ENCODE measurements around the gene RAB6A. TPM values are rescaled to one million over a fixed set of nuclear protein-coding genes. Genes with fewer than 3 reads are reported as not detected.
A peak's percentile ranks its signal among the peaks of the same experiment; 100 is the strongest.

The RAB6A gene
- total RNA-seq, 1 experiment from 2014 or later, result 63.4 TPM

DNA sequence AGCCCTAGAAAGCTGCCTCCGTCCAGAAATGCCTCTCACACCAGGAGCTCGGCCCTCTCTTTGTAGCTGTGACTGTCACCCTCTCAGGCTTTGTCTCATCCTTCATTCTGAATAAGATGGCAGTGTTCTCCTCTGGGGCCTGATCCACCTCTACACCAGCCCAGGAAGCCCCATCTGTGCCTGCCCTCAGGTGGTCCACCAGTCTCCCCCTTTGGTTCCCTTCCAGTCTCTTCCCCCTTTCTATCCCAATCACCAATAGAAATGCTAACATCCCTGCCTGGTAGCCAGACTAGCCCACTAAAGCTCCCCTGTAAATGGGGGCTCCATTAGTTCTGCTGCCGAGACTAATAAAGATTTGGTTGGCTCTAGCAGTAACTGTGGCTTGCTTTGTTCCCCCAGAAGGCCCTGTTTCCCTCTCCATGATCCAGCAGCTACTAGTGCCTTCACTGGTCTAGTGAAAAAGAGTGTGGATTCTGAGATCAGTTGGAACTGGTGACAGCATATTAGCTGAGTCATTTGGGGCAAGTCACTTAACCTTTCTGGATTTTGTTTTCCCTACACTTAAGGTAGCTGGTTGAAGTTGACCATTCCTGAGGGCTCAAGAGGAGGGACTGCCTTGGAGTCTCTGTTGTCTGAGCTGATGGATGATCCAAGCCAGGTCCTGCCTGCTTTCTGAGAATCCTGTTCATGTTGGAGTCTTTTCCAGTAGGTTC, 98.3 kb downstream of the RAB6A start:
- H3K4me3 ChIP-seq (ENCODE audit: insufficient read depth, low read depth, low read length), result no peak overlapping the region
- DNase-seq, result peak; percentile 22
- peaks cover 29% of the 10 kb centered on the region for H3K27me3 ChIP-seq (ENCODE audit: control insufficient read depth, insufficient read depth, low read length)
- H3K36me3 ChIP-seq (replicated peaks; ENCODE audit: control insufficient read depth, insufficient read depth, low read length), result no peaks in the 10 kb centered on the region

DNA sequence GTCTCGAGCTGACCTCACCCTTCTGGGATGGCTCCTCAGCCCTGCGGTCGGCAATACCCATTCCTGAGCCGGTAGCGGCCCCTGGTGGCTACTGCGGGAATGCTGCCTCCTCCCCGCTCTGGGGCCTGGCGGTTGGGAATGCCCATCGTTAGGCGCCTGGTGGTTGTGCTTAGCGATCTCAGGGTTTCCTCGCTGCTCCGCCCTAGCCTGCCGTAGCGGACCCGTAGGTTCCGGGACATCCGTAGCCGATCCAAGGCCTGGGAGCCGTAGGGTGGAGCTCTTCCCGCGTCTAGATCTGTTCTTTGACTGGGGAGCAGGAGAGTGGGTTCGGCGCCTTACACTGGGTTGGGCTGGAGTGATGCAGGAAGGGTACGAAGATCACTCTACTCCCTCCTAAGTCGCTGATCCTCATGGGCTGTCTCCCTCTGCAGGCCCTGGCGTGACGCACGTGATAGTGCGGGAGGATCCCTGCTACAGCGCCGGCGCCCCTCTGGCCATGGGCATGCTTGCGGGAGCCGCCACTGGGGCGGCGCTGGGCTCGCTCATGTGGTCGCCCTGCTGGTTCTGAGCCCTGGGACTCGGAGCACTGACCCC, 99.7 kb downstream of the RAB6A start:
- Histone ChIP-seq H3K4me3 (ENCODE audit: insufficient read depth, low read depth, low read length) (peak overlapping the region; percentile 45), H3K36me3 (replicated peaks; ENCODE audit: control insufficient read depth, insufficient read depth, low read length) (no peaks in the 10 kb centered on the region), H3K27me3 (ENCODE audit: control insufficient read depth, insufficient read depth, low read length) (peaks cover 30% of the 10 kb centered on the region)
- DNase-seq, result peak; percentile 99

- no peak for DNase-seq
- H3K36me3 ChIP-seq (replicated peaks; ENCODE audit: control insufficient read depth, insufficient read depth, low read length), result no peaks in the 10 kb centered on the region
- H3K4me3 ChIP-seq (ENCODE audit: insufficient read depth, low read depth, low read length), result peak overlapping the region; percentile 16; the same call in 1 of the 2 replicates
- peaks cover 30% of the 10 kb centered on the region for H3K27me3 ChIP-seq (ENCODE audit: control insufficient read depth, insufficient read depth, low read length)
Observed at GRCh38 chr11:73660497-73661034, 100.3 kb downstream of the RAB6A start.

- DNase-seq, result no peak
- no peak overlapping the region for H3K4me3 ChIP-seq (ENCODE audit: insufficient read depth, low read depth, low read length)
- H3K27me3 ChIP-seq (ENCODE audit: control insufficient read depth, insufficient read depth, low read length), result peaks cover 30% of the 10 kb centered on the region
- H3K36me3 ChIP-seq (replicated peaks; ENCODE audit: control insufficient read depth, insufficient read depth, low read length), result no peaks in the 10 kb centered on the region
Observed at GRCh38 chr11:73659961-73660360, 100.9 kb downstream of the RAB6A start.

DNA sequence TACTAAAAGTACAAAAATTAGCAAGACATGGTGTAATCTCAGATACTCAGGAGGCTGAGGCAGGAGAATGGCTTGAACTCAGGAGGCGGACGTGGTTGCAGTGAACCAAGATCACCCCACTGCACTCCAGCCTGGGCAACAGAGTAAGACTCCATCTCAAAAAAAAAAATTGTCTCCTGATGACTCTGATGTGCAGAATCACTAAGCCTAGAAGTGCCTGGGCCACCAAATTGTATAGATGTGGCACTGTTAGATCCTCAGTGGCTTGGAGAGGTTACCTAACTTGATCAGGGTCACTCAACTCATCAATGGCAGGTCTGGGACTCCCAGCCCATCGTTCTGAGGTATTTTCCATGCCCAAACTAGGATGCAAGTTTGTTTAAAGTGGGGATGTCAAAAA, 103.9 kb downstream of the RAB6A start:
- peak; percentile 9 for DNase-seq
- no peak overlapping the region for H3K4me3 ChIP-seq (ENCODE audit: insufficient read depth, low read depth, low read length)
- no peaks in the 10 kb centered on the region for H3K36me3 ChIP-seq (replicated peaks; ENCODE audit: control insufficient read depth, insufficient read depth, low read length)

DNA sequence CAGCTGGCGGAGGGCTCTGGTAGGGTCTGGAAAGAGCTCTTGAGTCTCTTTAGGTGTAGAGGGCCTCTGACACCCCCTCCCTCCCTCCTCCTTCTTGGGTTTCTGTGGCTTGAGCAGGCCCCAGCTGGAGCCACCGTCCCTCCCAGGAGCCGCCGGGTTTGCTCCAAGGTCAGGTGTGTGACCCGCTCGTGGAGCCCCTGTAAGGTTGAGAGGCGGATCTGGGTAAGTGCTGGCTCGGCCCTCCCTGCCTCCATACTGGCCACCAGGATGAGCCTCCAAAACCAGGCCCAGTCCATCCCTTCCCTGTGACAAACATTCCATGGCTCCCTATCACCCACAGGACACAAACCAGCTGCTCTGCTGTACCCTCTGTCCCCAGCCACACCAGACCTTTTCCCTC, 105.2 kb downstream of the RAB6A start:
- peaks cover 24% of the 10 kb centered on the region for H3K27me3 ChIP-seq (ENCODE audit: control insufficient read depth, insufficient read depth, low read length)
- H3K36me3 ChIP-seq (replicated peaks; ENCODE audit: control insufficient read depth, insufficient read depth, low read length), result no peaks in the 10 kb centered on the region
- DNase-seq, result peak; percentile 29
- no peak overlapping the region for H3K4me3 ChIP-seq (ENCODE audit: insufficient read depth, low read depth, low read length)

More for the DNA sequence above, 103.9 kb downstream of the RAB6A start:
- H3K27me3 ChIP-seq (ENCODE audit: control insufficient read depth, insufficient read depth, low read length), result peaks cover 31% of the 10 kb centered on the region

- Histone ChIP-seq H3K36me3 (replicated peaks; ENCODE audit: control insufficient read depth, insufficient read depth, low read length) (no peaks in the 10 kb centered on the region), H3K4me3 (ENCODE audit: insufficient read depth, low read depth, low read length) (no peak overlapping the region), H3K27me3 (ENCODE audit: control insufficient read depth, insufficient read depth, low read length) (peaks cover 17% of the 10 kb centered on the region)
- peak; percentile 17 for DNase-seq
Observed at GRCh38 chr11:73654482-73655021, 106.3 kb downstream of the RAB6A start.

DNA sequence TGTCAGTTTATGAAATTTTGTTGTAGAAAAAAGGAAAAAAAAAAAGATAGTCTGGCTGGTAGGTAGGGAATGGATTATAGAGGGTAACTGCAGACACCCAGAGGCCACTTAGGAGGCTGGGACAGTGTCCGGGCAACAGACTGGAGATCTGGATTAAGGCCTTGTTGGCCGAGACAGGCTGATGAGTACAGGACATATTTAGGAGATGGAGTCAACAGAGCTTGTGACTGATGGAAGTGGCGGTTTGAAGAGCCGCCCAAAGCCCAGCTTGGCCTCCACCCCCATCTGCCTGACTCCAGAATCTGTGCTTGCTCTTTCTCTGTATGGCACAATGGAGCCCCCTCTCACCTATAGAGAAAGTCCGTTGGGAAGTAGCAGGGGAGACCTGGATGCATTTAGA, 106.9 kb downstream of the RAB6A start:
- Histone ChIP-seq H3K36me3 (replicated peaks; ENCODE audit: control insufficient read depth, insufficient read depth, low read length) (no peaks in the 10 kb centered on the region), H3K4me3 (ENCODE audit: insufficient read depth, low read depth, low read length) (no peak overlapping the region), H3K27me3 (ENCODE audit: control insufficient read depth, insufficient read depth, low read length) (peaks cover 13% of the 10 kb centered on the region; the same call in 1 of the 2 replicates)
- peak; percentile 12 for DNase-seq

- H3K27me3 ChIP-seq (ENCODE audit: control insufficient read depth, insufficient read depth, low read length), result peaks cover 16% of the 10 kb centered on the region; the same call in 1 of the 2 replicates
- no peaks in the 10 kb centered on the region for H3K36me3 ChIP-seq (replicated peaks; ENCODE audit: control insufficient read depth, insufficient read depth, low read length)
- no peak for DNase-seq
- H3K4me3 ChIP-seq (ENCODE audit: insufficient read depth, low read depth, low read length), result no peak overlapping the region
Observed at GRCh38 chr11:73652856-73653559, 107.9 kb downstream of the RAB6A start.

DNA sequence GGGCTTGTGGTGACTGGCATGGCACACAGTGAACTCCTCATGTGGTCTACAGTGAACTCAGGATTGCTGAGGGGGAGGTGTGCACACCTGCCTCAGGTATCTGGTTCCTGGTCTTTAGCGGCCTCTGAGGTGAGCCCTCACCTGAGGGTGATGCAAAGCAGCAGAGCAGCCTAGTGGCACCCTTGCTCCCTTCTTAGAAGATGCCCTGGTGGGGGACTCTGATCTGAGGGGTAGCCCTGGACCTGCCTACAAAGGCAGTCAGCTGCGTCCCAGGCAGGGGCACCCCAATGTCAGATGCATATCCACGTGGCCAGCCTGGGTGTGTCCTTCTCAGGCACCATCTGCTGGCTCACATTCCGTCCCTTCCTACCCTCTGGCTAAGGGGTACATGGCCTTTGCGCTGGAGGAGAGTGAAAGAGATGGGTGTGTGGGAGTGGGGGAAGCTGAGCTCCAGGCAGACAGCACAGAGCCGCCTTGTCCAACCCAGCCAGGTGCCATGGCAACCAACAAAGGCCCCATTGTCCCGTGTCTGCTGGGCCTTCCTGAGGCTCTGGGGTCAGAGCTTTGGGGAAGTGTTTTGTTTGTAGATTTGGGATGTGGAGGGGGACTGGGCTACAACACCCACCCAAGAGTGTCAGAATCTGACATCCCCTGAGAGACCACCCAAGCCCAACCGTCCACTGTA, 108.7 kb downstream of the RAB6A start:
- Histone ChIP-seq H3K36me3 (replicated peaks; ENCODE audit: control insufficient read depth, insufficient read depth, low read length) (no peaks in the 10 kb centered on the region), H3K4me3 (ENCODE audit: insufficient read depth, low read depth, low read length) (no peak overlapping the region), H3K27me3 (ENCODE audit: control insufficient read depth, insufficient read depth, low read length) (peaks cover 15% of the 10 kb centered on the region; the same call in 1 of the 2 replicates)
- DNase-seq, result peak; percentile 75

DNA sequence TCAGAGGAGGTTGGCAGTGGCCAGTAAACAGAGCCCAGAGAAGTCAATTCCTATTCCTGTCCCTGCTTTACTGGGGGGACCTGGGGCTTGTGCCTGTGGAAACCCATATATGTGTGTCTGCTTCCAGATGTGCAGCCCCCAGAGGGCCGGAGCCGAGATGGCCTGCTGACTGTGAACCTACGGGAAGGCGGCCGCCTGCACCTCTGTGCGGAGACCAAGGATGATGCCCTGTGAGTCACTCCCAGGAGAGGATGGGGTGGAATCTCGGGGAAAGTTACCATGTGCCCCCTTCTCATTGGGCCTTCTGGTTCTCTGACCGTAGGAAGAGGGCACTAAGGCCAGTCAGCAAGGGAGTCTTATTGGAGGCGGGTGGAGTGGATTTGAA, 109.2 kb downstream of the RAB6A start:
- Histone ChIP-seq H3K27me3 (ENCODE audit: control insufficient read depth, insufficient read depth, low read length) (peaks cover 16% of the 10 kb centered on the region; the same call in 1 of the 2 replicates), H3K4me3 (ENCODE audit: insufficient read depth, low read depth, low read length) (no peak overlapping the region), H3K36me3 (replicated peaks; ENCODE audit: control insufficient read depth, insufficient read depth, low read length) (no peaks in the 10 kb centered on the region)
- DNase-seq, result no peak

DNA sequence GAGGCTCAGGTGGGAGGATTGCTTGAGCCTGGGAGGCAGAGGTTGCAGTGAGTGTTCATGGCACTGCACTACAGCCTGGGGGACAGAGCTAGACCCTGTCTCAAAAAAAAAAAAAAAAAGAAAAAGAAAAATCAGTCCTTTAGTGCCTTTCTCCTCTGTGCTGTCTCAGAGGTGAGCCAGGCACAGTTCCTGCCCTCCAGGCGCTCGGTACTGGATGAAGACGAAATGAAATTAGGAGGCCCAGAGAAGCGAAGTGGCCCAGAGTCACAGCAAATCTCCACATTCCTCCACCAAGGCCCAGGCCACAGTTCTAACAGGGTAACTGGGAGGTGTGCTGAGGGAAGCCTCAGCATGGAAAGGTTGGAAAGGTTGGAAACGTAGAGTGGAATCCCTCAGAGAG, 109.6 kb downstream of the RAB6A start:
- peaks cover 20% of the 10 kb centered on the region for H3K27me3 ChIP-seq (ENCODE audit: control insufficient read depth, insufficient read depth, low read length)
- H3K36me3 ChIP-seq (replicated peaks; ENCODE audit: control insufficient read depth, insufficient read depth, low read length), result no peaks in the 10 kb centered on the region
- H3K4me3 ChIP-seq (ENCODE audit: insufficient read depth, low read depth, low read length), result no peak overlapping the region
- peak; percentile 19 for DNase-seq

GRCh38 chr11:73650400-73650799, 110.5 kb downstream of the RAB6A start:
- no peaks in the 10 kb centered on the region for H3K36me3 ChIP-seq (replicated peaks; ENCODE audit: control insufficient read depth, insufficient read depth, low read length)
- peaks cover 29% of the 10 kb centered on the region for H3K27me3 ChIP-seq (ENCODE audit: control insufficient read depth, insufficient read depth, low read length)
- no peak overlapping the region for H3K4me3 ChIP-seq (ENCODE audit: insufficient read depth, low read depth, low read length)
- DNase-seq, result no peak

- no peaks in the 10 kb centered on the region for H3K36me3 ChIP-seq (replicated peaks; ENCODE audit: control insufficient read depth, insufficient read depth, low read length)
- no peak overlapping the region for H3K4me3 ChIP-seq (ENCODE audit: insufficient read depth, low read depth, low read length)
- peaks cover 34% of the 10 kb centered on the region for H3K27me3 ChIP-seq (ENCODE audit: control insufficient read depth, insufficient read depth, low read length)
- DNase-seq, result no peak
Observed at GRCh38 chr11:73649206-73649605, 111.7 kb downstream of the RAB6A start.
